Left ventricle myocardium inferior (tissue), 1 donor: ENCODE measurements around the gene RAD51B. TPM values are rescaled to one million over a fixed set of nuclear protein-coding genes. Genes with fewer than 3 reads are reported as not detected.
A peak's percentile ranks its signal among the peaks of the same experiment; 100 is the strongest.

Experiments
- DNase-seq: peaks from one replicate; pipeline ENCODE4 v3.0.0-alpha.2; 2020
- H3K27ac ChIP-seq: fragments of 200-600 bp; replicated peaks from 2 replicates; pipeline ENCODE4 v1.8.0; 2021
- H3K27me3 ChIP-seq: fragments of 200-600 bp; 2 replicates; pipeline ENCODE4 v1.8.0; 2021; ENCODE audit warnings: low read depth
- H3K36me3 ChIP-seq: fragments of 200-600 bp; 2 replicates; pipeline ENCODE4 v1.8.0; 2021
- H3K4me1 ChIP-seq: fragments of 200-600 bp; 2 replicates; pipeline ENCODE4 v1.8.0; 2021
- H3K4me3 ChIP-seq: fragments of 200-600 bp; 2 replicates; pipeline ENCODE4 v1.8.0; 2021; ENCODE audit warnings: mild to moderate bottlenecking, moderate library complexity
- H3K9me3 ChIP-seq: fragments of 200-600 bp; replicated peaks from 2 replicates; pipeline ENCODE4 v1.8.0; 2021
- CTCF ChIP-seq: fragments of 200-600 bp; IDR thresholded peaks from 2 replicates; pipeline ENCODE4 v1.8.0; 2021; ENCODE audit warnings: antibody characterized with exemption, mild to moderate bottlenecking, borderline replicate concordance
- intact Hi-C: fragments of 100-400 bp; cut with micrococcal nuclease; formaldehyde crosslinking; loops from one replicate; pipeline ENCODE4 v1.11.0; 2022
- total RNA-seq: library from RNA; stranded (reverse); fragmentation: NEBNext Ultra II Directional; extraction: Animal tissue kit (Norgen Biotek cat#: 25700); gene quantifications from one replicate; pipeline ENCODE4 v1.2.1, GENCODE V29; 2021
- donor health status: DM: no; HTN: yes; CAD: no; lungs with severe emphysema.

Gene RAD51B
- total RNA-seq, 1 donor from 2014 or later: 2.4 TPM

GRCh38 chr14:68557648-68558047 lies 738.1 kb downstream of the RAD51B start:
- Histone ChIP-seq H3K27me3 (no peaks in the 10 kb centered on the region), H3K4me1 (peaks cover 44% of the 10 kb centered on the region), H3K36me3 (no peaks in the 10 kb centered on the region), H3K9me3 (no peaks in the 10 kb centered on the region), H3K27ac (no peak overlapping the region), H3K4me3 (no peak overlapping the region)
- intact Hi-C loops: no loop called here
- no peak for DNase-seq
- no peak for TF ChIP-seq CTCF

- no peak overlapping the region for H3K27ac ChIP-seq
- TF ChIP-seq CTCF: no peak
- H3K4me1 ChIP-seq: peaks cover 44% of the 10 kb centered on the region
- H3K4me3 ChIP-seq: no peak overlapping the region
- H3K27me3 ChIP-seq: no peaks in the 10 kb centered on the region
- DNase-seq: no peak
- no peaks in the 10 kb centered on the region for H3K9me3 ChIP-seq
- no peaks in the 10 kb centered on the region for H3K36me3 ChIP-seq
- intact Hi-C loops: no loop called here
Measured at GRCh38 chr14:68558096-68558495, 738.5 kb downstream of the RAD51B start.

GRCh38 chr14:68559949-68560348 lies 740.4 kb downstream of the RAD51B start:
- intact Hi-C loops: no loop called here
- no peak for TF ChIP-seq CTCF
- H3K4me3 ChIP-seq: no peak overlapping the region
- H3K4me1 ChIP-seq: peaks cover 44% of the 10 kb centered on the region
- no peak overlapping the region for H3K27ac ChIP-seq
- H3K36me3 ChIP-seq: no peaks in the 10 kb centered on the region
- DNase-seq: no peak
- H3K27me3 ChIP-seq: no peaks in the 10 kb centered on the region
- H3K9me3 ChIP-seq: no peaks in the 10 kb centered on the region

- TF ChIP-seq CTCF: no peak
- H3K4me3 ChIP-seq: no peak overlapping the region
- H3K4me1 ChIP-seq: peaks cover 53% of the 10 kb centered on the region
- intact Hi-C loops: no loop called here
- H3K27ac ChIP-seq: peak overlapping the region; percentile 78
- H3K9me3 ChIP-seq: no peaks in the 10 kb centered on the region
- H3K36me3 ChIP-seq: no peaks in the 10 kb centered on the region
- H3K27me3 ChIP-seq: no peaks in the 10 kb centered on the region
- no peak for DNase-seq
Measured at GRCh38 chr14:68561531-68562007, 742.0 kb downstream of the RAD51B start.

- H3K27ac ChIP-seq: peak overlapping the region; percentile 78
- TF ChIP-seq CTCF: no peak
- H3K36me3 ChIP-seq: no peaks in the 10 kb centered on the region
- H3K4me3 ChIP-seq: no peak overlapping the region
- no peak for DNase-seq
- H3K9me3 ChIP-seq: no peaks in the 10 kb centered on the region
- no peaks in the 10 kb centered on the region for H3K27me3 ChIP-seq
- intact Hi-C loops: no loop called here
- H3K4me1 ChIP-seq: peaks cover 57% of the 10 kb centered on the region
Measured at GRCh38 chr14:68562911-68563250, 743.3 kb downstream of the RAD51B start.
